GM13977 (cell line): ENCODE results near the gene CTCF.

Source experiments
- DNase-seq: peaks from one replicate; pipeline ENCODE4 v3.0.0; 2012; ENCODE audit warnings: low spot score
- CTCF ChIP-seq: IDR thresholded peaks from 2 replicates; pipeline ENCODE4 v1.5.1; 2012; ENCODE audit warnings: mild to moderate bottlenecking, control low read depth; ENCODE audit not compliant: insufficient read depth; ENCODE audit errors: extremely low read depth, missing control alignments
- in situ Hi-C: fragments of 300-500 bp; cut with MboI; formaldehyde crosslinking; loops from one replicate; pipeline ENCODE4 v1.12.0; 2022; ENCODE audit warnings: low sequenced_read_pairs, low pct_unique_long_range_greater_than_20kb, mixed read lengths, inconsistent platforms; ENCODE audit not compliant: unreplicated experiment

Gene CTCF

GRCh38 chr16:67539691-67540635 is 22.4 kb upstream of the CTCF start:
- in situ Hi-C loops, result loop anchor here (10.0 to 25.0 kb wide), 2 partner anchors 115 to 372 kb away; no protein-coding TSS in a partner anchor
- no peak for TF ChIP-seq CTCF
- no peak for DNase-seq

- no peak for DNase-seq
- no peak for TF ChIP-seq CTCF
- in situ Hi-C loops, result loop anchor here (25.0 kb wide), 1 partner anchor 372 kb away; no protein-coding TSS in a partner anchor
These were observed 21.6 kb upstream of the CTCF start for GRCh38 chr16:67540756-67541155.

GRCh38 chr16:67541391-67542263 is 20.7 kb upstream of the CTCF start:
- in situ Hi-C loops, result loop anchor here (25.0 kb wide), 1 partner anchor 371 kb away; no protein-coding TSS in a partner anchor
- DNase-seq, result no peak
- no peak for TF ChIP-seq CTCF

- in situ Hi-C loops, result loop anchor here (25.0 kb wide), 1 partner anchor 370 kb away; no protein-coding TSS in a partner anchor
- DNase-seq, result peak; percentile 86
- TF ChIP-seq CTCF, result no peak
These were observed 19.9 kb upstream of the CTCF start for GRCh38 chr16:67542464-67542863.

GRCh38 chr16:67543036-67543435 is 19.3 kb upstream of the CTCF start:
- in situ Hi-C loops, result loop anchor here (25.0 kb wide), 1 partner anchor 369 kb away; no protein-coding TSS in a partner anchor
- no peak for DNase-seq
- no peak for TF ChIP-seq CTCF

GRCh38 chr16:67543582-67543981 is 18.7 kb upstream of the CTCF start:
- in situ Hi-C loops, result loop anchor here (25.0 kb wide), 1 partner anchor 369 kb away; no protein-coding TSS in a partner anchor
- no peak for TF ChIP-seq CTCF
- DNase-seq, result no peak
